ENCODE data around the gene TIMP3. TPM values are rescaled to one million over a fixed set of nuclear protein-coding genes. Genes with fewer than 3 reads are reported as not detected.

Gene TIMP3
- total RNA-seq, 1 experiment from 2014 or later, result 12.3 TPM

GRCh38 chr22:32761251-32761903 lies 40.1 kb upstream of the TIMP3 start:
- CTCF ChIA-PET, result interaction anchor here (2.5 kb wide), 1 partner anchor 35 kb away, joined by 9 read pairs; no protein-coding TSS in a partner anchor
- no peak for TF ChIP-seq CTCF (IDR thresholded peaks at IDR 0.05; ENCODE audit: unreplicated experiment)
- Mint-ChIP-seq H3K4me1 (ENCODE audit: low read depth, unreplicated experiment) (peaks cover 27% of the 10 kb centered on the region), H3K9me3 (ENCODE audit: low read depth, unreplicated experiment) (no peaks in the 10 kb centered on the region), H3K27me3 (ENCODE audit: unreplicated experiment) (no peaks in the 10 kb centered on the region), H3K4me3 (ENCODE audit: low read depth, unreplicated experiment) (no peak overlapping the region), H3K27ac (ENCODE audit: unreplicated experiment) (peak overlapping the region; percentile 67), H3K36me3 (ENCODE audit: insufficient read depth, unreplicated experiment) (no peaks in the 10 kb centered on the region)
- intact Hi-C loops (cut with micrococcal nuclease; ENCODE audit: unreplicated experiment), result no loop called here
- no TSS peak for BruUV-seq (replicated peaks)
- DNase-seq, result peak; percentile 25

- Mint-ChIP-seq H3K9me3 (ENCODE audit: low read depth, unreplicated experiment) (no peaks in the 10 kb centered on the region), H3K27me3 (ENCODE audit: unreplicated experiment) (no peaks in the 10 kb centered on the region), H3K27ac (ENCODE audit: unreplicated experiment) (no peak overlapping the region), H3K4me3 (ENCODE audit: low read depth, unreplicated experiment) (no peak overlapping the region), H3K4me1 (ENCODE audit: low read depth, unreplicated experiment) (peaks cover 27% of the 10 kb centered on the region), H3K36me3 (ENCODE audit: insufficient read depth, unreplicated experiment) (no peaks in the 10 kb centered on the region)
- intact Hi-C loops (cut with micrococcal nuclease; ENCODE audit: unreplicated experiment), result no loop called here
- BruUV-seq (replicated peaks), result no TSS peak
- no peak for DNase-seq
- CTCF ChIA-PET, result no interaction called here
- TF ChIP-seq CTCF (IDR thresholded peaks at IDR 0.05; ENCODE audit: unreplicated experiment), result no peak
Observed at GRCh38 chr22:32764330-32765131, 37.0 kb upstream of the TIMP3 start.

GRCh38 chr22:32765132-32765618 lies 36.3 kb upstream of the TIMP3 start:
- BruUV-seq (replicated peaks), result no TSS peak
- no peak overlapping the region for H3K27ac Mint-ChIP-seq (ENCODE audit: unreplicated experiment)
- H3K4me3 Mint-ChIP-seq (ENCODE audit: low read depth, unreplicated experiment), result no peak overlapping the region
- H3K36me3 Mint-ChIP-seq (ENCODE audit: insufficient read depth, unreplicated experiment), result no peaks in the 10 kb centered on the region
- CTCF ChIA-PET, result no interaction called here
- H3K4me1 Mint-ChIP-seq (ENCODE audit: low read depth, unreplicated experiment), result peaks cover 27% of the 10 kb centered on the region
- TF ChIP-seq CTCF (IDR thresholded peaks at IDR 0.05; ENCODE audit: unreplicated experiment), result no peak
- H3K9me3 Mint-ChIP-seq (ENCODE audit: low read depth, unreplicated experiment), result no peaks in the 10 kb centered on the region
- intact Hi-C loops (cut with micrococcal nuclease; ENCODE audit: unreplicated experiment), result no loop called here
- no peaks in the 10 kb centered on the region for H3K27me3 Mint-ChIP-seq (ENCODE audit: unreplicated experiment)
- DNase-seq, result no peak

- H3K4me3 Mint-ChIP-seq (ENCODE audit: low read depth, unreplicated experiment), result no peak overlapping the region
- BruUV-seq (replicated peaks), result no TSS peak
- intact Hi-C loops (cut with micrococcal nuclease; ENCODE audit: unreplicated experiment), result no loop called here
Observed at GRCh38 chr22:32771756-32772155, 29.7 kb upstream of the TIMP3 start.

More at GRCh38 chr22:32771756-32772155, 29.7 kb upstream of the TIMP3 start:
- Mint-ChIP-seq H3K36me3 (ENCODE audit: insufficient read depth, unreplicated experiment) (no peaks in the 10 kb centered on the region), H3K27me3 (ENCODE audit: unreplicated experiment) (peaks cover 12% of the 10 kb centered on the region), H3K9me3 (ENCODE audit: low read depth, unreplicated experiment) (no peaks in the 10 kb centered on the region), H3K4me1 (ENCODE audit: low read depth, unreplicated experiment) (no peaks in the 10 kb centered on the region), H3K27ac (ENCODE audit: unreplicated experiment) (no peak overlapping the region)
- no peak for DNase-seq
- TF ChIP-seq CTCF (IDR thresholded peaks at IDR 0.05; ENCODE audit: unreplicated experiment), result no peak
- CTCF ChIA-PET, result no interaction called here
